ENCODE data around the gene NF2.

NF2 gene

DNA sequence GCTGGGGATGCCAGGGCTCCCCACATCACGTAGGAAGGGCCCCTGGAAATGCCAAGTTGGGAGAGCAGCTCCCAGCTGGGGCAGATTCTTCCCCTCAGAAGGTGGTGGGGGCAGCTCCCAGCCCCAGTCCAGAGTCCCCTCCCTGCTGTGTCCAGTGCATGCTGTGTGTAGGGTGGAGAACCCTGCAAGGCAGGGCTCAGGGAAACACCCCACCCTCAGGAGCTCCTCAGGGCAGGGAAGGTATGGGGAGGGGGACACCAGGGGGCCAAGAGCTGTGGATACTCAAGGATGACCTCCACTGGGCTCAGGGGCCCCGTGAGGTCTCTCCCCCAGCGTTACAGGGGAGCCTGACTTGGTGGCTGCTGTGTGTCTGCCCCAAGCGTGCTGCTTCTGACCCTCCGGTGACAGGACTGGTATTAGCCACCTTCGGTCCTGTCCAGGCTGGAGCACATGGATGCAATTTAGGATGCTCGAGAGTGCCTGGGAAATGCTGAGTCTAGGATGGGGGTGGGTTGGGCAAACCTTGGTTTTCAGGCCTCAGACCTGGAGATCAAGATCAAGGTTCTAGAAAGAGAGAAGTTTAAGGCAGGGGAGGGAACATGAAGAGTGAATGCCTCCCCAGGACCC, 100.2 kb downstream of the NF2 start:
- no peaks in the 10 kb centered on the region for H3K27me3 ChIP-seq (ENCODE audit: low read depth, low read length)
- H3K9me3 ChIP-seq (ENCODE audit: control insufficient read depth in 1 of 2, low read length in 2 of 2): no peaks in the 10 kb centered on the region

DNA sequence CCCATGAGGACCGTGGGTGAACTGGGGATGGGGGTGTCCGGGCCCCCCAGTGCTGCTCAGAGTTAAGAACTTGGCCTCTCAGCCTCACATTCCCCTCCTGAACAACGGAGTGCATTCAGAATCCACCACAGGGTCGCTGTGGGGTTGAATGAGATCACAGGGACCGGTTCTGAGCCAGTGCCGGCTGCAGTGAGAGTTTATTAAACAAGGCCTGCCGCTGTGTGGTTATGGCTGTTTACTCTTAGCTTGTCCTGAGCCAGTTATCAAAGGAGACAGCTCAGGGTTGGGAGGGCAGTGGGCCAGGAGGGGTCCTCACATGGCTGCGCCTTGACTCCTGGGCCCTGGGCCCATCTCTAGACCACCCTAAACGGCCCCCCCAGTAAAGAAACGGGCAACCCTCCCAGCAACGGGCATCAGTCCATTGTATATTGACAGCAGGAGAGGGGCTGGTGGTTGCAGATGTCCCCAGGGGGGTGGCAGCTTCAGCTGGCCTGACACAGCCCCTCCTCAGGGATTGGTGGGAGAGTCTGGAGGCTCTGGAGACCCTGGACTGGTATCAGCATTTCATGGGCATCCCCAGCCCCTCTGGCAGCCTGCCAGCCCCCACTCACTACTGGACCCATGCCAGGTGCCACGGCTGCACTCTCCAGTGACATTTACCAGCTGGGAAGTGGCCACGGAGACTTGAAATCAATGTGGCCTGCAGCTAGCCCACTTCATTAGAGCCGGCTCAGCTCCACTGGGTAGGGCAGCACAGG, 101.3 kb downstream of the NF2 start:
- H3K27ac ChIP-seq (ENCODE audit: low read length): no peak overlapping the region
- no peak overlapping the region for H3K4me3 ChIP-seq (ENCODE audit: low read depth in 1 of 2, low read length in 2 of 2)
- peaks cover 4 to 27% of the 10 kb centered on the region in 2 donors for H3K4me1 ChIP-seq (ENCODE audit: control insufficient read depth in 1 of 2, insufficient read depth in 2 of 2, low read length in 2 of 2)
- H3K27me3 ChIP-seq (ENCODE audit: low read depth, low read length): no peaks in the 10 kb centered on the region
- no peaks in the 10 kb centered on the region for H3K36me3 ChIP-seq (ENCODE audit: control insufficient read depth in 1 of 2, insufficient read depth in 2 of 2, low read length in 2 of 2)
- no peaks in the 10 kb centered on the region for H3K9me3 ChIP-seq (ENCODE audit: control insufficient read depth in 1 of 2, low read length in 2 of 2)

More for the DNA sequence above, 100.2 kb downstream of the NF2 start:
- Histone ChIP-seq H3K27ac (ENCODE audit: low read length) (no peak overlapping the region), H3K4me1 (ENCODE audit: control insufficient read depth in 1 of 2, insufficient read depth in 2 of 2, low read length in 2 of 2) (peaks cover 4 to 27% of the 10 kb centered on the region in 2 donors), H3K4me3 (ENCODE audit: low read depth in 1 of 2, low read length in 2 of 2) (no peak overlapping the region), H3K36me3 (ENCODE audit: control insufficient read depth in 1 of 2, insufficient read depth in 2 of 2, low read length in 2 of 2) (no peaks in the 10 kb centered on the region)

DNA sequence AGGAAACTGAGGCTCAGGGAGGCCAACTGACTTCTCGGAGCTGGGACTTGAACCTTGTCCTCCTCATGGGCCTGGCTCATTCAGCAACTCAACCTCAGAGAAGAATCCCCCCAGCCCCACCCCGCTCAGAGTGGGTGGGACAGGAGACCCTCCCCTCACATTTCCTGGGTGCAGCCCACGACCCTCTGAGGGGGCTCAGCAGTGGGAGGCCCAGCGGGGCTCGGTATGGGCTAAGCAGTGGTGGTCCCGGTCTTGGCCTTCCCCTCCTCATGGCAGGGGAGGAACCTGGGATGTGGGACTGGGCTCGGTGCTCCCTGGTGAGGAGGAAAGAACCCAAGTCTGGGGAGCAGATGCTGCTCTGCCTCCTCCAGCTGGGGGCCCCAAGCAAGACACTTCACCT, 102.2 kb downstream of the NF2 start:
- H3K9me3 ChIP-seq (ENCODE audit: control insufficient read depth in 1 of 2, low read length in 2 of 2): no peaks in the 10 kb centered on the region
- H3K36me3 ChIP-seq (ENCODE audit: control insufficient read depth in 1 of 2, insufficient read depth in 2 of 2, low read length in 2 of 2): no peaks in the 10 kb centered on the region
- no peak overlapping the region for H3K4me3 ChIP-seq (ENCODE audit: low read depth in 1 of 2, low read length in 2 of 2)
- H3K27ac ChIP-seq (ENCODE audit: low read length): no peak overlapping the region
- H3K27me3 ChIP-seq (ENCODE audit: low read depth, low read length): no peaks in the 10 kb centered on the region
- H3K4me1 ChIP-seq (ENCODE audit: control insufficient read depth in 1 of 2, insufficient read depth in 2 of 2, low read length in 2 of 2): peaks cover 4 to 27% of the 10 kb centered on the region in 2 donors

DNA sequence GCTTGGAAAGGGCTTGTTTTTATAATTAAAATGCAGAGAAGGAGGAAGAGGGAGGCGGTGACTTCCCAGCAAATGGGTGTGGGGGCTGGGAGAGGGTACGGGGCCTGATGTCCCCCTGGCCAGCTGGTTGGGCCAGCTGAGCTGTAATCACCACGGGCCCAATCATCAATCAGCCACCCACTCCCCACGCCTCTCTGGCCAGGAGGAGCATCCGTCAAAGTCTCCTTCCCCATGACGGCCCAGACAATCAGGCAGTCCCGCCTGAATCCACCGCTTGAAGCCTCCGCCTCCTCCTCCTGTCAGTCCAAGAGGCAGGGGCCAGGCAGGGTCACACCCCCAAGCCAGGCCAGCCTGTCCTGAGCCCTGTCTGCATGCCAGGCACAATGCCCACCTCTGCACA, 103.1 kb downstream of the NF2 start:
- Histone ChIP-seq H3K4me1 (ENCODE audit: control insufficient read depth in 1 of 2, insufficient read depth in 2 of 2, low read length in 2 of 2) (peaks cover 4 to 29% of the 10 kb centered on the region in 2 donors), H3K9me3 (ENCODE audit: control insufficient read depth in 1 of 2, low read length in 2 of 2) (no peaks in the 10 kb centered on the region), H3K36me3 (ENCODE audit: control insufficient read depth in 1 of 2, insufficient read depth in 2 of 2, low read length in 2 of 2) (no peaks in the 10 kb centered on the region), H3K27me3 (ENCODE audit: low read depth, low read length) (no peaks in the 10 kb centered on the region), H3K4me3 (ENCODE audit: low read depth in 1 of 2, low read length in 2 of 2) (no peak overlapping the region), H3K27ac (ENCODE audit: low read length) (no peak overlapping the region)

DNA sequence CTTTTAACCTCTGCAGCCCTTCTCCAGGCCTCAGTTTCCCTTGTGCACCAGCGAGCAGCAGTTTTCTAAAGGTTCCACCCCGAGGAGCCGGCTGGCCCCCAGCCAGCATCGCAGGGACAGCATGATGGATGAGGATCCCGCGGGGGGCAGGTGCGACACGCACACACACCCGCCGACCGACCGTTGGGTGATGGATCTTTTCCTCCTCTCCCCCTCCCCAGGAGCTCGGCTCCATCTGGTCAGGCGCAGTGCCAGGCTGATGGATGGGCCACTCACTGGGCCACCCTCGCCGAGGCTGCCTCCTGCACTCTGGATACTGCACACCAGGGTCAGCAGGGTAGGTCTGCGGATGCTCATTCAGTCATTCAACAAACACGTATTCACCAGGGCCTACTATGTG, 103.6 kb downstream of the NF2 start:
- no peak overlapping the region for H3K27ac ChIP-seq (ENCODE audit: low read length)
- peaks cover 4 to 29% of the 10 kb centered on the region in 2 donors for H3K4me1 ChIP-seq (ENCODE audit: control insufficient read depth in 1 of 2, insufficient read depth in 2 of 2, low read length in 2 of 2)
- no peaks in the 10 kb centered on the region for H3K36me3 ChIP-seq (ENCODE audit: control insufficient read depth in 1 of 2, insufficient read depth in 2 of 2, low read length in 2 of 2)
- H3K4me3 ChIP-seq (ENCODE audit: low read depth in 1 of 2, low read length in 2 of 2): no peak overlapping the region
- no peaks in the 10 kb centered on the region for H3K9me3 ChIP-seq (ENCODE audit: control insufficient read depth in 1 of 2, low read length in 2 of 2)
- H3K27me3 ChIP-seq (ENCODE audit: low read depth, low read length): no peaks in the 10 kb centered on the region

DNA sequence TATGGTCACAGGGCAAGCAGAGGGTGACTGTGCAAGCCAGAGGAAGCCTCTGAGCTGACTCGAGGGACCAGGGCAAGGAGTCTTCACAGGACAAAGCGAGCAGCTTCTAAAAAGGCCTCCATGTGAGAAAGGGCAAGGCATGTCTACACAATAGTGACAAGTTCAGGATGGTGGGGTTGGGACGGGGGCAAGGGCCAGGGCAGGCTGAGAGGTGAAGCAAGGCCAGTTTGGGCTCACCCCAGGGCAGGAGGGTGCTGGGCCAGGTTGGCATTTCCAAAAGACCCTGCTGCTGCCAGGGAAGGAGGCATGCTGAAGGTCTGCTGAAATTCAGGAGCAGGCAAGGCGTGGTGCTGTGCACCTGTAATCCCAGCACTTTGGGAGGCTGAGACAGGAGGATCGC, 104.0 kb downstream of the NF2 start:
- no peaks in the 10 kb centered on the region for H3K27me3 ChIP-seq (ENCODE audit: low read depth, low read length)
- peaks cover 4 to 28% of the 10 kb centered on the region in 2 donors for H3K4me1 ChIP-seq (ENCODE audit: control insufficient read depth in 1 of 2, insufficient read depth in 2 of 2, low read length in 2 of 2)
- H3K27ac ChIP-seq (ENCODE audit: low read length): no peak overlapping the region
- H3K4me3 ChIP-seq (ENCODE audit: low read depth in 1 of 2, low read length in 2 of 2): no peak overlapping the region
- no peaks in the 10 kb centered on the region for H3K9me3 ChIP-seq (ENCODE audit: control insufficient read depth in 1 of 2, low read length in 2 of 2)
- H3K36me3 ChIP-seq (ENCODE audit: control insufficient read depth in 1 of 2, insufficient read depth in 2 of 2, low read length in 2 of 2): no peaks in the 10 kb centered on the region

DNA sequence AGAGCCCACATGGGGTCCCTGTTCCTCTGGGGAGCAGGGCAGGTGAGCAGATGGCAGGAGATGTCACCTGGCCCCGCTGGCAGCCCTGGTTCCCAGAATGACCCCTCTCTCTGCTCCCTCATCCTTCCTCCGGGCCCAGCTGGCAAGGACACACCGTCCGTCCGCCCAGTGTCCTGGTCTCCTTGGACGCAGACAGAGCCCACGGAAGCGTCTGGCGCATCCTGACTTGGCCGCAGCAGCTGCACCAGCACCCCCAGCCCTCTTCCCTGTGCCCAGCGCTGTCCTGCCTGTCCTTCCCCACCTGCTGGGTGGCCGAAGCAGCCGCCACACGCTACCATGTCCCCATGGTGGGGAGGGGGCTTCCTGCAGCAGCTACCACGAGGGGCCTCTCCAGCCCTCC, 106.8 kb downstream of the NF2 start:
- H3K27ac ChIP-seq (ENCODE audit: low read length): no peak overlapping the region
- no peaks in the 10 kb centered on the region for H3K9me3 ChIP-seq (ENCODE audit: control insufficient read depth in 1 of 2, low read length in 2 of 2)
- no peaks in the 10 kb centered on the region for H3K36me3 ChIP-seq (ENCODE audit: control insufficient read depth in 1 of 2, insufficient read depth in 2 of 2, low read length in 2 of 2)
- H3K27me3 ChIP-seq (ENCODE audit: low read depth, low read length): no peaks in the 10 kb centered on the region
- H3K4me1 ChIP-seq (ENCODE audit: control insufficient read depth in 1 of 2, insufficient read depth in 2 of 2, low read length in 2 of 2): peaks cover 0 to 8% of the 10 kb centered on the region in 2 donors
- H3K4me3 ChIP-seq (ENCODE audit: low read depth in 1 of 2, low read length in 2 of 2): no peak overlapping the region

DNA sequence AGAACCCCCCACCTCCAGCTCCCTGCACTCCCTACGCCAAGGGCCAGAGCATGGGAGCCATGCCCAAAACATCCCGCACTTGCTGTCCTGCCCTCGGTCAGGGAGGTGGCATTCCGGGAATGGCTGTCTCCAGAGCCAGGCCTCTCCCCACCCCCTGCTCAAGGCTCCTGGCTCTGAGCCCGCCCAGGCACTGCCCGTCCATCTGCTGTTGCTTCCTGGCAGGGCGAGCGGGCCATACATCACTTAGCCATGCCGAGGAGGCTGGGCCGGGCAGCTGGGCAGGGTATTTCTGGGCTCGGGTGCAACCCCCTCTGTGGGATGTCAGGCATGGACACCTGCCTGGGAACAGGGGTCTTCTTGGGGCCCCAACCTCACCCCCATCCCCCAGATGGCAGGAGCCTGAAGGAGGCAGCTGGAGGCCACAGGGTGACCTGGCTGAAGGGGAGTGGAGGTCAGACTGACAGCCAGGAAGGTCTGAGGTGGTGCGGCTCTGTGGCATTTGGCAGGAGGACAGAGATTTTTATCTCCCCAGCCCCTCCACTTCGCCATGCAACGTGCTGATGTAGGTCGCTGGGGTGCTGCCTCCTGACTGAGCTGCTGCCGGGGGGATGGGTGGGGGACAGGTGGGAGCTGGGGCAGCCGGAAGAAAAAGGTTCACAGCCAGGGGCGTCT, 107.6 kb downstream of the NF2 start:
- Histone ChIP-seq H3K9me3 (ENCODE audit: control insufficient read depth in 1 of 2, low read length in 2 of 2) (no peaks in the 10 kb centered on the region), H3K4me3 (ENCODE audit: low read depth in 1 of 2, low read length in 2 of 2) (no peak overlapping the region), H3K4me1 (ENCODE audit: control insufficient read depth in 1 of 2, insufficient read depth in 2 of 2, low read length in 2 of 2) (peaks cover 0 to 13% of the 10 kb centered on the region in 2 donors), H3K27me3 (ENCODE audit: low read depth, low read length) (no peaks in the 10 kb centered on the region), H3K36me3 (ENCODE audit: control insufficient read depth in 1 of 2, insufficient read depth in 2 of 2, low read length in 2 of 2) (no peaks in the 10 kb centered on the region), H3K27ac (ENCODE audit: low read length) (no peak overlapping the region)

DNA sequence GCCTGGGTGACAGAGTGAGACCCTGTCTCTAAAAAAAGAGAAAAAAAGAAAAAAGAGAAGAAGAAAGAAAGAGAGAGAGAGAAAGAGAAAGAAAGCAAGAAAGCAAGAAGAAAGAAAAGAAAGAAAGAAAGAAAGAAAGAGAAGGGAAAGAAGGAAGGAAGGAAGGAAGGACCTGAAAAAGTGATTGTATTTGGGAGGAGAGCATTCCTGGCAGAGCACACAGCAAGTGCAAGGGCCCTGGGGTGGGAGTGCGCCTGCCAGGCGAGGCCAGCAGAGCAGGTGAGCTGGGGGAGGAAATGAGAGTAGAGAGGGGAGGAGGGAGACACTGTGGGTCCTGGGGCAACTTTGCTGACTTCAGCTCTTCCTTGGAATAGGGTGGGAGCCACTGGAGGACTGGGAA, 108.7 kb downstream of the NF2 start:
- no peaks in the 10 kb centered on the region for H3K36me3 ChIP-seq (ENCODE audit: control insufficient read depth in 1 of 2, insufficient read depth in 2 of 2, low read length in 2 of 2)
- H3K27me3 ChIP-seq (ENCODE audit: low read depth, low read length): no peaks in the 10 kb centered on the region
- no peak overlapping the region for H3K27ac ChIP-seq (ENCODE audit: low read length)
- no peaks in the 10 kb centered on the region for H3K9me3 ChIP-seq (ENCODE audit: control insufficient read depth in 1 of 2, low read length in 2 of 2)
- H3K4me1 ChIP-seq (ENCODE audit: control insufficient read depth in 1 of 2, insufficient read depth in 2 of 2, low read length in 2 of 2): peaks cover 0 to 10% of the 10 kb centered on the region in 2 donors
- H3K4me3 ChIP-seq (ENCODE audit: low read depth in 1 of 2, low read length in 2 of 2): no peak overlapping the region

DNA sequence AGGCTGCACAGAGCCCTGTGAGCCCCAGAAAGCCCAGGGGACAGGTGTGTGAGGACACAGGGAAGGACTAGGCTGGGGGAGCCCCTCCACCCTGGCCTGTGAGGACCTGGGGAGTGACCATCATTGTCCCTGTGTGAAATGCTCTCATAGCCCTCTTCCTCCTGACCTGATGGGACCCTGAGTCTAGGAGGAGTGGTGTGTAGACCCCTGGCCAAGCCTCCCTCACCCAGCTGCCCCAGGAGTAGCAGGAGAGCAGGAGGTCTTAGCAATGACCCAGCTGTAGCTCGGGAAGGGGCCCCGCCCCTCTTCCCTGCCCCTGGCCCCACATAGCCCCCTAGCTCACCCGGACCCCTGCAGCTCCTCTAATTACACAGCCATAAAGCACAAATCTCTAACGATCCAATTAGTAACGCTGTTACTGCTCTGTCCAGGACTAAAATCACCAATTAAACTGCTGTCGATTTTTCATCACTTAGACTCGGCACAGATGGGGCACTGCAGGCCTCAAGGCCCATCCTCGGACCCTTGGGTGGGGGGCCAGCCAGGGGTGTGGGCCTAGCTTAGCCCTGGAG, 109.8 kb downstream of the NF2 start:
- no peak overlapping the region for H3K27ac ChIP-seq (ENCODE audit: low read length)
- H3K27me3 ChIP-seq (ENCODE audit: low read depth, low read length): peaks cover 2% of the 10 kb centered on the region
- no peaks in the 10 kb centered on the region for H3K9me3 ChIP-seq (ENCODE audit: control insufficient read depth in 1 of 2, low read length in 2 of 2)
- H3K4me3 ChIP-seq (ENCODE audit: low read depth in 1 of 2, low read length in 2 of 2): no peak overlapping the region
- no peaks in the 10 kb centered on the region for H3K36me3 ChIP-seq (ENCODE audit: control insufficient read depth in 1 of 2, insufficient read depth in 2 of 2, low read length in 2 of 2)
- peaks cover 0 to 10% of the 10 kb centered on the region in 2 donors for H3K4me1 ChIP-seq (ENCODE audit: control insufficient read depth in 1 of 2, insufficient read depth in 2 of 2, low read length in 2 of 2)

DNA sequence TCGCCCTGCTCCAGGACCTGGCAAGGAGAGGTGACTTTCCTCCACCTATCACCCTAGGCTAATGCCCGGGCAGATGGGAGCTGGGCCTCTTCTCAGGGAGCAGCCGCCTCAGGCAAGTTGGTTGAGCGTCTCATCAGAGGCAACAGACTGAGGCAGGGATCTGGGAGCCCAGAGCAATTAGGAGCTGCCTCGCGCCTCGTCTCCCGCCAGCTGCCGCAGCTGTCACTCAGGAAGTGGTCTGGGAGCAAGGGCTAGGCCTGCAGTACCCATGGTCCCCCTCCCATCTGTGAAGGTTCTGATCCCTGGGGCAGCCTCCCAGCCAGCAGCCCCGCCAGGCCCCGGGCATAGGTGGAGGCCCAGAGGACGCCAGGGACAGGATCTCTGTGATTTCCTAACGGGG, 111.8 kb downstream of the NF2 start:
- no peak overlapping the region for H3K4me3 ChIP-seq (ENCODE audit: low read depth in 1 of 2, low read length in 2 of 2)
- H3K4me1 ChIP-seq (ENCODE audit: control insufficient read depth in 1 of 2, insufficient read depth in 2 of 2, low read length in 2 of 2): peaks cover 0 to 18% of the 10 kb centered on the region in 2 donors
- no peaks in the 10 kb centered on the region for H3K36me3 ChIP-seq (ENCODE audit: control insufficient read depth in 1 of 2, insufficient read depth in 2 of 2, low read length in 2 of 2)
- peaks cover 15% of the 10 kb centered on the region for H3K27me3 ChIP-seq (ENCODE audit: low read depth, low read length)
- no peak overlapping the region for H3K27ac ChIP-seq (ENCODE audit: low read length)
- no peaks in the 10 kb centered on the region for H3K9me3 ChIP-seq (ENCODE audit: control insufficient read depth in 1 of 2, low read length in 2 of 2)
